ENCODE measurements around the gene FZD8. TPM values are rescaled to one million over a fixed set of nuclear protein-coding genes. Genes with fewer than 3 reads are reported as not detected.

The FZD8 gene
- 3.4 to 5.4 TPM (median 5.3 TPM) in 5 replicates for total RNA-seq (2022; extraction: Qiagen RNA extraction)

GRCh38 chr10:35642035-35642792 lies at the start of gene FZD8:
TSS of gene FZD8 (minus strand) at chr10:35642296. CDS start at chr10:35641429, 867 bp downstream.

GRCh38 chr10:35605191-35605590 lies 36.9 kb downstream of the FZD8 start, which contains the start of gene GJD4:
TSS of gene GJD4 (plus strand) at chr10:35605341. CDS start at chr10:35605568, 227 bp downstream.

Other genes starting within 250 kb of the FZD8 start
- 0.08 to 0.10 TPM in 2 of 5 replicates, not detected in the others for gene GJD4, start 37.0 kb downstream of the FZD8 start, total RNA-seq (2022; extraction: Qiagen RNA extraction)